HG02623 (cell line): Measurements from ENCODE around the gene ARHGAP22.

Source experiments
- ATAC-seq: cut with Tn5 transposase; IDR thresholded peaks from one replicate; pipeline ENCODE4 v1.9.1; 2021; ENCODE audit warnings: moderate library complexity; ENCODE audit not compliant: unreplicated experiment

ARHGAP22 gene

DNA sequence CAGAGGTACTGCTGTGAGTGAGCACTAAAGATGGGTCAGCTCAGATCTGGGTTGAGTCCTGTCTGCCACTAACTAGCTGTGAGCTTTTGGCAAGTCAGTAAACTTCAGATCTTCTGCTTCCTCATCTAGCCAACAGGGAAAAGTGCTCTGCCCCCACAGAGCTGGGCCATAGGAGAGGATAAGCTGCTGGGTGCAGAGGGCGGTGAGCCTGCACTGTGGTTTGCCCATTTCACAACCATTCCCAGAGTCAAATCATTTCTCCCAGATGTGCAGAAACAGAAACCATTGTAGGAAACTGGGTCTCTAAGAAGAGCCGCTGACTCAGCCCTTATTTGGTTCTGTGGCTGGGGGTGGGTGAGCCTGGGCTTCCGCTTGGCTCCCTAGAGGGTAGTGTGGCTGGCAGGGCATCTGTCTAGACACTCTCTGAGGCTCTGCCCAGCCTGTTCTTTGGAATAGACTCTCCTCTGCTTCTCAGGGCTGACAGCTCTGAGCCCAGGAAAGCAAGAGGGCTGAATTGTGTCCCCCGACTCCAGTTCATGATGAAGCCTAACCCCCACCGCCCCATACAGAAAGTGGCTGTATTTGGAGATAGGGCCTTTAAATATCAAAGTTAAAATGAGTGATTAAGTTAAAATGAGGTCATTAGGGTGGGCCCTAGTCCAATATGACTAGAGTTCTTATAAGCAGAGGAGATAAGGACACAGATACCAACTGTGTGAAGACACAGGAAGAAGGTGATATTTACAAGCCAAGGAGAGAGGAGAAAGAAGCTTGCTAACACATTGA, 29.5 kb upstream of the ARHGAP22 start:
- ATAC-seq, result peak; percentile 86

- peak; percentile 7 for ATAC-seq
These were observed 28.7 kb upstream of the ARHGAP22 start for GRCh38 chr10:48633381-48634197.

GRCh38 chr10:48632166-48632565, 27.3 kb upstream of the ARHGAP22 start:
- ATAC-seq, result no peak

DNA sequence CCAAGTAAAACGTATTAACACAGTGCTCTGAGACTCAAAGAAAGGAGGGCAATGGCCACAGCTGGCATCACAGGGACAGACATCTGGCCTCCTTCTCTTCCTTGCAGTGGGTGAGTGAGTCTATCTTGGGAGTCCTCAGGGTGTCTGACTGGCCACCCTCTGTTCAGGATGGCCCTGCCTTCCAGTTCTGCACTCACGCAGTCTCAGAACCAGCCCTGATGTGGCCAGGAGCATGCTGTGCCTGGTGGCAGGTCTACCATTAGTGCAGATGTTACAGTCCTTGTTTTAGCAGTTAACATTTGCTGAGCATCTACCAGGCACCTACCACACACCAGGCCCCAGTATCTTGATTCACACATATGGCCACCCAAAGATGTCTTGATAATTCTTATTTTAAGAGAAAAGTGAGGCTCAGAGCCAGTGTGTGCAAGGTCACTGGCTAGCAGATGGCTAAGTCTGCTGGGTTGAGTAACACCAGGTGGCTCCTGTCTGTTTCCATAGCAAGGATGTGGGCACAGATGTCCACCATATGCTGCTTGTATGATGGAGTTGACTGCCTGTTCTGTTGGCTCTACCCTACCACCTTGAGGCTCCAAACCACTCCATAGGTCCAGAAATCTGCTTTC, 23.2 kb upstream of the ARHGAP22 start:
- ATAC-seq, result no peak

DNA sequence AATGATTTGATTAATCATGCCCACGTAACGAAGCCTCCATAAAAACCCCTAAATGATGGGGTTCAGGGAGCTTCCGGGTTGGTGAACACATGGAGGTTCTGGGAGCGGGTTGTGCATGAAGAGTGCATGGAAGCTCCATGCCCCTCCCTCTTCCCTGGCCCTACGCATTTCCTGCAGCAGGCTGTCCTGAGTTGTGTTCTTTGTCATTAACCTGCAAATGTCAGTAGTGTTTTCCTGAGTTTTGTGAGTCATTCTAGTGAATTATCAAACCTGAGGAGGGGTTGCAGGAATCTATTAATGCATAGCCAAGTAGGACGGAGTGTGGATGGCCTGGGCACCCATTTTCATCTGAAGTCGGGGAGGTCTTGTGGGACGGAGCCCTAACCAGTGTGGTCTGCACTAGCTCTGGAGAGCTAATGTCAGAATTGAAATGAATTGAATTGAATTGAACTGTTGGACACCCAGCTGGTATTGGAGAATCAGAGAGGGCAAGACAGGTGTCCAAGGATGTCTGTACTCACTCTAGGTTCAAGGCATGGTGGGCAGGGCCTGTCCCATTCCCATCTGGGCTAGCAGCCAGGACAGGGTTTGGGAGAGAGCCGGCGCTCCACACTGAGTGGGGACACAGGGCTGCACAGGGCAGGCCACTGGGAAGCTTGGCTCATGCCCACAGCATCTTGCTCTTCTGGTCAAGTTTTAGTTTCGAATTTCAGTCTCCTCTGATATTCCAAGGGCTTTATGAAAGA, 22.3 kb upstream of the ARHGAP22 start:
- ATAC-seq, result no peak

GRCh38 chr10:48626447-48626846, 21.6 kb upstream of the ARHGAP22 start:
- no peak for ATAC-seq

- no peak for ATAC-seq
These were observed 20.9 kb upstream of the ARHGAP22 start for GRCh38 chr10:48625826-48626134.

DNA sequence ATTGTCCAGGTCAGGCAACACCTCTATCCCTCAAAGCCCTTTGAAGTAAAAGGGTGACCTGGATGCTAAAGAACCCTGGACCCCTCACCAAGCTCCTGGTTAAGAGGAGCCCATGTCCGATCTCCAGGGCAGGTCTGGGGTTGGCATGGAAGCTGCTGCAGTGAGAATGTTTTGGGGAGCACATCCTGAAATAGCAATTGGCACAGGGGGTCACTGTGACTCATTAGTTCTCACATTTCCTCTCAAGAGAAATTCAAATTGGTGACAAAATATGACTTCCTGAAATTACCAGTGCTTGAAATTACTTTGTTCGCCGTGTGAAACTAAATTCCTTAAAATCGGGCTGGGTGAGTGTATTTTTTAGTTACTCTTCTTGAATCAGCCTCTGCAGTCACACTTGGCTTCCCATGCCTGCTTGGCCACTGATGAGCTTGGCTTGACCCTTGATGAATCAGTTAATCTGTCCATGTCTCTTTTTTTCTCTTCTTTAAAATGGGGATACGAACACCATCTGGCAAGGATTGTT, 18.8 kb upstream of the ARHGAP22 start:
- ATAC-seq, result no peak

DNA sequence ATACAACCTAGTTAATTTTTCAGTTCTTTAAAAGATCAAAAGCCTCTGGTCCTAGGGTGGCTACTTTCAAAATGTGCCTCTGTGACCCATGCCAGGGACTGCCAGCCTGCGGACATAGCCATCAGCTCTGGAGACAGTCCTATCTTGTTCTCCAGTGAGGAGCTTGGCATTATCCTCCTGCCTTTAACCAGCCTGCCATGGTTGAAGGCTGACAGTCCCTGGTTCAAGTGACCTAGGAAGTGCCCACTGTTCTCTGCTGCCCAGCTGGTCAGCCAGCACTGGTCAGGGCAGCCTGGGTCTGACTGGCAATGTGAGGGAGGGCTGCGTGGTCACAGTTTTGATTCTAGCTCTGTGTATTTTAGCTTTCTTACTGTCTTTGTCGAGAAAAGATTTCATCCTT, 18.1 kb upstream of the ARHGAP22 start:
- no peak for ATAC-seq

- no peak for ATAC-seq
These were observed 15.8 kb upstream of the ARHGAP22 start for GRCh38 chr10:48620719-48621118.

DNA sequence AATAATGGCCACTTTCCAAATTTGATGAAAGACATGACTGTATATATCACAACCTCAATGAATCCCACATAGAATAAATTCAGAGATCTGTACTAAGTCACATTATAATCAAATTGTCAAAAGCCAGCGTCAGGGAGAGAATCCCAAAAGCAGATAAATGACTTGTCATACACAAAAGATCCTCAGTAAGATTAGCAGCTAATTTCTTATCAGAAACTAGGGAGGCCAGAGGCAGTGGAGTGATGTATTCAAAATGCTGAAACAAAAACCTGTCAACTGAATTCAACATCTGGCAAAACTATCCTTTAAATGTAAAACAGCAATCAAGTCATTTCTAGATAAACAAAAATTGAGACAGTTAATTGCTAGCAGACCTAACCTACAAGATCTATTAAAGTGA, 11.6 kb upstream of the ARHGAP22 start:
- no peak for ATAC-seq

- ATAC-seq, result peak; percentile 89
These were observed 9.9 kb upstream of the ARHGAP22 start for GRCh38 chr10:48614481-48615390.

DNA sequence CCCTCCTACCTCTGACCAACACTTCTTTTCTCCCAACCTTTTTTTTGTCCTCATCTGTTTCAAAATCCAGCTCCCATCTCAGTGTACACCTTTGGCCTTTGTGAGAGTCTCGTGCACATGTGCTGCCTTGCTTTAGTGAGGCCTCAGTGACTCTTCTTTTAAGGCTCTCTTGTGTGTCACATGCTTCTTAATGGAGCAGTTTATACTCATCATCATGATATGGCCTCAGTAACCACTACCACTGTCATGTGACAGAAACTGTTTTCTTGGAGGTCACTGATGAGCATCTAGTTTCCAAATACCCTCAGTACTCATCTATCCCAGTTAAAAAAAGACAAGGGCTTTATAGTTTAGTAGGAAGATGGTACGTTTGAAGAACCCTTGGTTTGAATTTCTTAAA, 8.1 kb upstream of the ARHGAP22 start:
- no peak for ATAC-seq

DNA sequence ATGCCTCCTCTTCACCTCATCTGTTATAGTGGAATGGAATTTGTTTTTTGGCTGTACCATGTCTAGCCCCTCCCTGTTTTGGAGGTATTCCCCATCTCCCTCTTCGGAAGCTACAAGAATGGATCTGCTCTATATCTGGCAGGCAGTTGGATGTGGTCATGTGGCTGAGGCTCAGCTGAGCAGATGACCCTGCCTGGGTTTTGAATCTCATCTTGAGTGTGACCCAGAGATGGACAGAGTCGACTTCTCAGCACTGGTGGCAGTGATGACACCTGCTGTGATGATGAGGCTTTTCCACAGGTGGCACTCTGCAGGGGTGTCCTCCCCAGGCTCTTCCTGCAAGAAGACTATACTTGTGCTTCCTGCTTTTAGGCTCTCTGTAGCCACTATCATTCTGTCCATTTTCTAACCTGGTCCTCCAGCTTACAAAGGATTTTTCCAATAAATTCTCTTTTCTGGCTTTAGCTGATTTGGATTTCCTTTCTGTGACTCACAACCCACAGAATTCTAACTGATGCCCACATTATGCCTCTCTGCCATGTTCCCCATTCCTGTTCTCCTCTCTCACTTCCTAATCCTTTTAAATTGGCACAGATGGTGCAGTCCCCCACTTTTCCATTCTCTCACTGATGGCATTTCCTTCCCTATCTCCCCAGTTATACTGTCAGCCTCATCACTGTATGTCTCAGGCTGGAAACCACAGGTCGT, 7.5 kb upstream of the ARHGAP22 start:
- no peak for ATAC-seq

GRCh38 chr10:48611133-48611532, 6.3 kb upstream of the ARHGAP22 start:
- ATAC-seq, result no peak

GRCh38 chr10:48610585-48611093, 5.8 kb upstream of the ARHGAP22 start:
- ATAC-seq, result no peak

- no peak for ATAC-seq
These were observed 5.2 kb upstream of the ARHGAP22 start for GRCh38 chr10:48609899-48610584.

DNA sequence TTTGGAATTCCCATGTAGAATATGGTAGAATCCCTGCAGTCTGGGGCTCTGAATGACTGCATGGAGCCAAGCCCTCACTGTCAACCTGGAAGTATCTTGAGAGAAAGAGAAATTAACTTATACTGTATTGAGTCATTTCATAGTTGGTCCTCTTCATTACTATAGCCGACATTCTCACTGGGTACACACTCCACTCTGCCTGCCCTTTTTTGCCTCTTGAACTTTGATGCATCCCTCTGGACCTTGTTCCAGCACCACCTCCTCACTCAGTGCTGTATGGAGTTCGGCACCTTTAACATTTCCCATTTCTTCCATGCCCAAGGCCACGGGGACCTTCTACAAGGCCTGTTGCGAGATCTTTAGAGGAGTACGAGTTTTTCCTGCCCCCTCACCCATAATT, 4.6 kb upstream of the ARHGAP22 start:
- no peak for ATAC-seq

- no peak for ATAC-seq
These were observed 4.1 kb upstream of the ARHGAP22 start for GRCh38 chr10:48608976-48609375.
